IMR-90 (cell line): Measurements from ENCODE around the gene STK40. TPM values are rescaled to one million over a fixed set of nuclear protein-coding genes. Genes with fewer than 3 reads are reported as not detected.

Experiments
- ATAC-seq: fragments of 200-7000 bp; cut with Tn5 transposase; 2 replicates; pipeline ENCODE4 v1.9.1; 2020; ENCODE audit warnings: low read depth, mild to moderate bottlenecking, moderate library complexity
- BruUV-seq: library from RNA; stranded (reverse); fragments of 400-500 nt; replicated peaks from 2 replicates; lab custom pipeline; 2021; lab: Mats Ljungman, UMichigan
- CTCF ChIA-PET: fragments of 300-600 bp; formaldehyde crosslinking; extraction: SDS; loops from one replicate; lab custom pipeline; 2021; ENCODE audit warnings: antibody characterized with exemption; lab: Yijun Ruan, JAX
- POLR2A ChIA-PET: fragments of 300-600 bp; sonication (Branson Sonifier 250); formaldehyde crosslinking; loops from one replicate; lab custom pipeline; 2022; ENCODE audit warnings: antibody characterized with exemption; ENCODE audit not compliant: unreplicated experiment; lab: Charles Lee
- DNase-seq: peaks from one replicate; pipeline ENCODE4 v3.0.0; 2013
- H2AFZ ChIP-seq: replicated peaks from 2 replicates; pipeline ENCODE3; 2013; ENCODE audit warnings: low read length, mild to moderate bottlenecking; ENCODE audit not compliant: poor library complexity
- H2AK5ac ChIP-seq: 2 replicates; pipeline ENCODE4 v1.6.1; 2013; ENCODE audit warnings: low read depth, low read length, inconsistent platforms
- H2AK9ac ChIP-seq: replicated peaks from 2 replicates; pipeline ENCODE3; 2013; ENCODE audit warnings: mild to moderate bottlenecking, low read depth, low read length, moderate library complexity; ENCODE audit not compliant: poor library complexity
- H2BK120ac ChIP-seq: 2 replicates; pipeline ENCODE4 v1.6.1; 2013; ENCODE audit warnings: low read depth, low read length, inconsistent platforms
- H2BK15ac ChIP-seq: 3 replicates; pipeline ENCODE4 v1.6.1; 2013; ENCODE audit warnings: low read depth, low read length, inconsistent platforms
- H2BK20ac ChIP-seq: 2 replicates; pipeline ENCODE4 v1.6.1; 2013; ENCODE audit warnings: low read depth, mild to moderate bottlenecking, inconsistent platforms, low read length, moderate library complexity
- H2BK5ac ChIP-seq: 2 replicates; pipeline ENCODE4 v1.6.1; 2013; ENCODE audit warnings: mild to moderate bottlenecking, low read depth, low read length, inconsistent platforms; ENCODE audit not compliant: poor library complexity, severe bottlenecking
- H3K14ac ChIP-seq: replicated peaks from 2 replicates; pipeline ENCODE4 v1.6.1; 2013; ENCODE audit warnings: low read depth, low read length, inconsistent platforms
- H3K18ac ChIP-seq: 2 replicates; pipeline ENCODE4 v1.6.1; 2013; ENCODE audit warnings: low read depth, low read length, control low read depth
- H3K23ac ChIP-seq: 2 replicates; pipeline ENCODE4 v1.6.1; 2013; ENCODE audit warnings: low read depth, low read length, inconsistent platforms
- H3K27ac ChIP-seq: 2 replicates; pipeline ENCODE4 v1.5.1; 2013; ENCODE audit warnings: mild to moderate bottlenecking, control low read depth, low read length; ENCODE audit not compliant: insufficient read depth
- H3K27me3 ChIP-seq: 2 replicates; pipeline ENCODE4 v1.6.1; 2013; ENCODE audit warnings: low read length; ENCODE audit not compliant: control insufficient read depth, insufficient read depth
- H3K36me3 ChIP-seq: 2 replicates; pipeline ENCODE4 v1.6.1; 2013; ENCODE audit warnings: low read length, mixed read lengths; ENCODE audit not compliant: control insufficient read depth, insufficient read depth
- H3K4ac ChIP-seq: 2 replicates; pipeline ENCODE4 v1.6.1; 2013; ENCODE audit warnings: low read depth, low read length, inconsistent platforms
- H3K4me1 ChIP-seq: 2 replicates; pipeline ENCODE4 v1.6.1; 2013; ENCODE audit warnings: low read length, mixed read lengths; ENCODE audit not compliant: control insufficient read depth, insufficient read depth
- H3K4me2 ChIP-seq: 2 replicates; pipeline ENCODE4 v1.6.1; 2013; ENCODE audit warnings: low read depth, mild to moderate bottlenecking, control low read depth, low read length, moderate library complexity
- H3K4me3 ChIP-seq: 2 replicates; pipeline ENCODE4 v1.5.1; 2013; ENCODE audit warnings: low read depth, mild to moderate bottlenecking, control low read depth, low read length, moderate library complexity; ENCODE audit not compliant: insufficient read depth
- H3K56ac ChIP-seq: 2 replicates; pipeline ENCODE4 v1.6.1; 2013; ENCODE audit warnings: low read length, inconsistent platforms; ENCODE audit not compliant: insufficient read depth; ENCODE audit errors: extremely low read depth
- H3K79me1 ChIP-seq, 2 experiments: 2 replicates each; pipeline ENCODE4 v1.6.1; 2013; ENCODE audit warnings: low read length in 2 of 2, inconsistent platforms in 1 of 2, low read depth in 1 of 2
- H3K9ac ChIP-seq: 2 replicates; pipeline ENCODE4 v1.6.1; 2013; ENCODE audit warnings: low read depth, low read length, control low read depth
- H3K9me1 ChIP-seq: 2 replicates; pipeline ENCODE4 v1.6.1; 2013; ENCODE audit warnings: low read length, inconsistent platforms; ENCODE audit not compliant: insufficient read depth
- H3K9me3 ChIP-seq: 2 replicates; pipeline ENCODE4 v1.6.1; 2013; ENCODE audit warnings: low read length; ENCODE audit not compliant: control insufficient read depth, insufficient read depth
- H4K20me1 ChIP-seq: 2 replicates; pipeline ENCODE4 v1.6.1; 2013; ENCODE audit warnings: low read length, inconsistent platforms; ENCODE audit not compliant: insufficient read depth
- H4K5ac ChIP-seq: 2 replicates; pipeline ENCODE4 v1.6.1; 2013; ENCODE audit warnings: mild to moderate bottlenecking, low read depth, low read length, control low read depth
- H4K8ac ChIP-seq, 2 experiments: 2 replicates each; pipeline ENCODE4 v1.6.1; 2013; ENCODE audit warnings: low read depth in 2 of 2, low read length in 2 of 2, control low read depth in 1 of 2, inconsistent platforms in 1 of 2
- H4K91ac ChIP-seq: 2 replicates; pipeline ENCODE4 v1.6.1; 2013; ENCODE audit warnings: low read depth, low read length, inconsistent platforms; ENCODE audit not compliant: insufficient read depth
- BHLHE40 ChIP-seq: fragments of 150-350 bp; IDR thresholded peaks from 2 replicates; pipeline ENCODE4 v1.6.1; 2016; ENCODE audit warnings: mild to moderate bottlenecking, low read depth, low read length
- CEBPB ChIP-seq: IDR thresholded peaks from 2 replicates; pipeline ENCODE4 v1.6.1; 2012; ENCODE audit warnings: low read depth, low read length, improper control_type of control experiment
- CHD1 ChIP-seq: IDR thresholded peaks from 2 replicates; pipeline ENCODE4 v1.6.1; 2012; ENCODE audit warnings: low read depth, low read length, improper control_type of control experiment
- FOS ChIP-seq: fragments of 150-350 bp; IDR thresholded peaks from 2 replicates; pipeline ENCODE4 v1.6.1; 2016; ENCODE audit warnings: low read depth, low read length
- MAFK ChIP-seq: IDR thresholded peaks from 2 replicates; pipeline ENCODE4 v1.6.1; 2012; ENCODE audit warnings: low read depth, low read length, improper control_type of control experiment
- MAZ ChIP-seq: IDR thresholded peaks from 2 replicates; pipeline ENCODE4 v1.6.1; 2012; ENCODE audit warnings: low read depth, mild to moderate bottlenecking, low read length, improper control_type of control experiment, moderate library complexity, borderline replicate concordance
- MXI1 ChIP-seq: IDR thresholded peaks from 2 replicates; pipeline ENCODE4 v1.6.1; 2012; ENCODE audit warnings: low read depth, mild to moderate bottlenecking, low read length, moderate library complexity, borderline replicate concordance
- NFE2L2 ChIP-seq: fragments of 150-350 bp; IDR thresholded peaks from 2 replicates; pipeline ENCODE4 v1.6.1; 2016; ENCODE audit warnings: low read depth, mild to moderate bottlenecking, low read length
- POLR2A ChIP-seq: IDR thresholded peaks from 2 replicates; pipeline ENCODE4 v1.6.1; 2012; ENCODE audit warnings: mild to moderate bottlenecking, low read depth, low read length
- RAD21 ChIP-seq: IDR thresholded peaks from 2 replicates; pipeline ENCODE4 v1.6.1; 2012; ENCODE audit warnings: low read length, improper control_type of control experiment
- RCOR1 ChIP-seq: IDR thresholded peaks from 2 replicates; pipeline ENCODE4 v1.6.1; 2012; ENCODE audit warnings: mild to moderate bottlenecking, low read length, improper control_type of control experiment; ENCODE audit not compliant: insufficient replicate concordance
- SMC3 ChIP-seq: fragments of 150-350 bp; IDR thresholded peaks from 2 replicates; pipeline ENCODE4 v1.6.1; 2016; ENCODE audit warnings: low read depth, mild to moderate bottlenecking, antibody characterized with exemption, low read length, moderate library complexity
- USF2 ChIP-seq: fragments of 150-350 bp; IDR thresholded peaks from 2 replicates; pipeline ENCODE4 v1.6.1; 2017; ENCODE audit warnings: mild to moderate bottlenecking, antibody characterized with exemption, low read length, low read depth
- WGBS, 2 experiments: methylation state at CpG; one replicate each; pipeline versions ENCODE4 v1.1.5 to v1.1.7; 2013; ENCODE audit warnings: missing lambda C conversion rate in 2 of 2; ENCODE audit not compliant: insufficient read length in 1 of 2; ENCODE audit errors: extremely low coverage in 2 of 2; 5-methylcytosine and 5-hydroxymethylcytosine counted together
- dilution Hi-C: fragments of 300-500 bp; cut with HindIII; formaldehyde crosslinking; loops from one replicate; pipeline ENCODE4 v1.14.3; 2018; ENCODE audit warnings: low sequenced_read_pairs; ENCODE audit not compliant: unreplicated experiment
- in situ Hi-C: fragments of 300-500 bp; cut with MboI; formaldehyde crosslinking; loops from 3 replicates; pipeline ENCODE4 v1.14.3; 2019; ENCODE audit warnings: low sequenced_read_pairs, inconsistent platforms, mixed read lengths
- intact Hi-C: fragments of 100-400 bp; cut with micrococcal nuclease; formaldehyde crosslinking; loops from 2 replicates; pipeline ENCODE4 v1.10.0; 2022
- polyA plus RNA-seq, 3 experiments: library from polyadenylated mRNA; depleted of rRNA; stranded (reverse); fragments of >200 nt; gene quantifications; 2 replicates each; pipeline ENCODE4 v1.2.3, GENCODE V29; 2012; ENCODE audit warnings: low replicate concordance in 1 of 3
- total RNA-seq: library from RNA; depleted of rRNA; stranded (reverse); fragments of >200 nt; gene quantifications from 2 replicates; pipeline ENCODE4 v1.2.3, GENCODE V29; 2012

STK40 gene
- total and polyA plus RNA-seq, 2 of the 4 experiments (the other 2 are of a cell fraction): 16.0 to 29.9 TPM

- TF ChIP-seq NFE2L2: no peak
These were observed 41.9 kb downstream of the STK40 start (continued) for GRCh38 chr1:36343651-36344394.

GRCh38 chr1:36342426-36343185, 43.1 kb downstream of the STK40 start:
- Histone ChIP-seq H3K36me3 (peaks cover 65% of the 10 kb centered on the region), H3K4me3 (no peak overlapping the region), H2BK120ac (peak overlapping the region; percentile 46; the same call in 1 of the 2 replicates), H3K14ac (0 out of 2 replicates have a peak overlapping the region, but pooled peaks have one; percentile 34), H3K56ac (no peak overlapping the region), H3K4ac (peak overlapping the region; percentile 68), H4K20me1 (no peaks in the 10 kb centered on the region), H3K23ac (0 out of 2 replicates have a peak overlapping the region, but pooled peaks have one; percentile 20), H2AK9ac (peak overlapping the region; percentile 95), H3K9me1 (peaks cover 8% of the 10 kb centered on the region; the same call in 1 of the 2 replicates), H2BK20ac (0 out of 2 replicates have a peak overlapping the region, but pooled peaks have one; percentile 39), H2AFZ (peak overlapping the region; percentile 57), H4K5ac (peak overlapping the region; percentile 22; the same call in 1 of the 2 replicates), H3K4me2 (no peak overlapping the region), H2AK5ac (peak overlapping the region; percentile 57), H4K91ac (peak overlapping the region; percentile 71), H2BK5ac (peak overlapping the region; percentile 78), H3K18ac (no peak overlapping the region), H3K9ac (no peak overlapping the region; the same call in 1 of the 2 replicates), H3K27me3 (no peaks in the 10 kb centered on the region), H3K4me1 (peaks cover 12% of the 10 kb centered on the region), H2BK15ac (no peak overlapping the region), H3K79me1 (peaks cover 0 to 35% of the 10 kb centered on the region in 2 experiments; a peak in 2 of 4 replicates), H4K8ac (peak overlapping the region in 1 of 2 experiments; percentile 60; a peak in 2 of 4 replicates), H3K9me3 (no peaks in the 10 kb centered on the region), H3K27ac (peak overlapping the region; percentile 40)
- ATAC-seq (peak; percentile 77), DNase-seq (peak; percentile 67)
- no CpG with 5 or more reads among the region's 10 CpGs for WGBS, 2 experiments
- ChIA-PET CTCF (interaction anchor here (0.6 to 1.6 kb wide), 13 partner anchors 9 to 82 kb away, joined by 3 to 18 read pairs (median 3); no protein-coding TSS in a partner anchor), POLR2A (interaction anchor here (0.6 kb wide), 1 partner anchor 44 kb away, joined by 3 read pairs; no protein-coding TSS in a partner anchor)
- dilution Hi-C loops (no loop called here), in situ Hi-C loops (no loop called here), intact Hi-C loops (loop anchor here (1.0 kb wide), 2 partner anchors 27 to 78 kb away; no protein-coding TSS in a partner anchor)
- BruUV-seq: no TSS peak
- peak; percentile 70; the same call in 1 of the 2 replicates for TF ChIP-seq MAZ
- TF ChIP-seq CEBPB: no peak
- no peak for TF ChIP-seq CHD1
- TF ChIP-seq NFE2L2: no peak
- TF ChIP-seq USF2: no peak
- TF ChIP-seq POLR2A: no peak
- peak; percentile 89 for TF ChIP-seq SMC3
- TF ChIP-seq RCOR1: no peak
- TF ChIP-seq RAD21: peak; percentile 88
- TF ChIP-seq FOS: no peak
- no peak for TF ChIP-seq MXI1
- TF ChIP-seq MAFK: no peak
- no peak; the same call in 1 of the 2 replicates for TF ChIP-seq BHLHE40
